ENCODE measurements around the gene PIK3C3.
A peak's percentile ranks its signal among the peaks of the same experiment; 100 is the strongest.

PIK3C3 gene

GRCh38 chr18:41954827-41955613 is at the start of gene PIK3C3:
PIK3C3 (plus strand) TSS chr18:41955234; CDS start chr18:41955292, 58 bp downstream.
- DNase-seq = peak; percentile 92 to 96 (median 94)

GRCh38 chr18:41905786-41906527 is 49.1 kb upstream of the PIK3C3 start:
- DNase-seq = no peak

GRCh38 chr18:41906528-41907146 is 48.4 kb upstream of the PIK3C3 start:
- DNase-seq = no peak

GRCh38 chr18:41917181-41917580 is 37.9 kb upstream of the PIK3C3 start:
- DNase-seq = no peak

- no peak for DNase-seq
Observed at GRCh38 chr18:41921770-41922169, 33.3 kb upstream of the PIK3C3 start.

- DNase-seq = no peak
Observed at GRCh38 chr18:41922176-41922575, 32.9 kb upstream of the PIK3C3 start.

- no peak for DNase-seq
Observed at GRCh38 chr18:41922841-41923240, 32.2 kb upstream of the PIK3C3 start.

- DNase-seq = no peak
Observed at GRCh38 chr18:41923446-41923845, 31.6 kb upstream of the PIK3C3 start.

- no peak for DNase-seq
Observed at GRCh38 chr18:41928581-41928980, 26.5 kb upstream of the PIK3C3 start.

GRCh38 chr18:41932899-41933298 is 22.1 kb upstream of the PIK3C3 start:
- no peak for DNase-seq

- no peak for DNase-seq
Observed at GRCh38 chr18:41933778-41934177, 21.3 kb upstream of the PIK3C3 start.

- no peak for DNase-seq
Observed at GRCh38 chr18:41936471-41937134, 18.4 kb upstream of the PIK3C3 start.

- no peak for DNase-seq
Observed at GRCh38 chr18:41938445-41938844, 16.6 kb upstream of the PIK3C3 start.

- DNase-seq = no peak
Observed at GRCh38 chr18:41939326-41939725, 15.7 kb upstream of the PIK3C3 start.

- no peak for DNase-seq
Observed at GRCh38 chr18:41940506-41941215, 14.4 kb upstream of the PIK3C3 start.

- no peak for DNase-seq
Observed at GRCh38 chr18:41942254-41942653, 12.8 kb upstream of the PIK3C3 start.

GRCh38 chr18:41948544-41949110 is 6.4 kb upstream of the PIK3C3 start:
- no peak for DNase-seq

GRCh38 chr18:41949206-41949920 is 5.7 kb upstream of the PIK3C3 start:
- no peak for DNase-seq

GRCh38 chr18:41955688-41956087 is 654 bp downstream of the PIK3C3 start:
- no peak for DNase-seq

- DNase-seq = no peak
Observed at GRCh38 chr18:41959045-41959444, 4.0 kb downstream of the PIK3C3 start.

GRCh38 chr18:41965634-41966255 is 10.7 kb downstream of the PIK3C3 start:
- no peak for DNase-seq

Data from activated naive CD4-positive, alpha-beta T cell (primary cell).